Ammon's horn (tissue), 1 donor: ENCODE measurements around the gene SYTL2.
A peak's percentile ranks its signal among the peaks of the same experiment; 100 is the strongest.
"Not testable (repeated sequence)": the region's sequence is repeated elsewhere in the genome, so short reads cannot be mapped to it uniquely, and the experiment has no call there.

ENCODE experiments used
- DNase-seq: peaks from one replicate; pipeline ENCODE4 v3.0.0-alpha.2; 2016; ENCODE audit warnings: low spot score

The SYTL2 gene

DNA sequence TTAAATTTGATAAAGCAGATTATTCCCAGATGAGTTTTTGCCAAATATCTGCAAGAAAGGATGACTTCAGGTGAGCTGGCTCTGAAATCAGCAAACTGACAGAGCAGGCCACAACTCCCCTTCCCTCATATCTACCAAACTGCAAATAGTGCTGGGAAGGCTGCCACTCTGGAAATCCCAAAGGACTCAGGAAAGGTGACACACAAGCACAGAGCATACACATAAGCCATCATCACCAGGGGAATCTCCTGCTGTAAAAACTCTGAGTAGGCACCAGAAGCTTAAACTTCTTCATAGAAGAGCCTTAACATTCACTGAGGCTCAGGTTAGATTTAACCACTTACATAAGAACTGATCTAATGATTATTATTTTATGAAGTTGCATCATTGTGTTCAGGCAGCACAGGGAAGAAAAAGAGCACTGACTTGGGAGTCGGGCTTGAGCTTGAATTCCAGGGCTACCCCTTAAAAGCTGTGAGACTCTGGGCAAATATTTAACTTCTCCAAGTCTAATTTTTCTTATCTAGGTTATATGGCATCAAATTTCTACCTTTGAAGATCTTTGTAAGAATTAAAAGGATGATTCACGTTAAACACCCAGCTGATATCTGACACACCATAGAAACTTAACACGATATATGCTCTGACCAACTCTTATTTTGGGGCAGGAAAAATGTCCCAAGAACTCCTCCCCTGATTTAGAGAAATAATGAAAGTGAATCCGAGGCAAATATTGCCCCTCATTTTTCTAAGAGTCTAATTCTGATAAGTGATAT is 15.0 kb downstream of the SYTL2 start:
- no peak for DNase-seq

- no peak for DNase-seq
Measured at GRCh38 chr11:85791409-85791990, 19.4 kb downstream of the SYTL2 start.

DNA sequence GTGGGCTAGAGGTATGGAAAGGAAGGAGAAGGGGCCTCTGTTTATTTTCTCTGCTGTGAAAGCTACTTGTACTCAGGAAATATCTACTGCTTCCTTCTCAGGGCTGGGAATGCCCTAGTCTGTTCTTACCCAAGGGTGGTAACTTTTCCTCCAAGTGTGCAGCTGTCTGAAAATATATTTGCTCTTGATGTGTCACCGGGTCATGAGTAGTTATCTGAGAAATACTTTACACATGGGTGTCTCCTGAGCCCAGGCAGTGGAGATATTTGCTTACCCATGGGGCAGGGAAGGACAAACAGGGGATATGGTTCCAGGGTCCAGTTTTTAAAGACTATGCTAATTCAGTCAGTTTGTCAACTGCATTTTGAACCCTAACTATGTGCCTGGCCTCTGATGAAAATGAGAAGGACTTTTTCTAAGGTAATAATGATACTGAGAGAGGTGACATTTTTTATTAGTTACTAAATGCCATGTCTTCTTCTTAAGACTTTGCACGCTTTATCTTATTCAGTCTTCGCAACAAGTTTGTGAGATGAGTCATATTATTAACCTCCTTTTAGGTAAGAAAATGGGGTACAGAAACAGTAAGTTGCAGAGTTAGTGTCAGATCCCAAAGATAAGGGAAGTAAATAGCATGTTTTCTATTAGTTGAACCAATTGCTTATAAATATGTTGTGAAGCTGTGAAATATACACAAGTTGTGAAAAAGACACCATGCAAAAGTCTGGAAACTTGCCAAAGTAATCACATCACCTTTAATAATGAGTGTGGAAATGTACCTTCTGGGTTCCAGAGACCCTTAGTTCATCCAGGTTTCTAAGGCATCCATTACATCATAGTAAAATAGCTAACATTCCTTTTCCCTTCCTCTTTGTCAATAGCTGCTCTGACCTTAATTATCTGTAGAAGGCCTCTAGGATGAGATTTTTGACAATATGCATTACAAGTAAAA is 22.9 kb downstream of the SYTL2 start:
- no peak for DNase-seq

- DNase-seq = no peak
Measured at GRCh38 chr11:85787168-85787567, 23.8 kb downstream of the SYTL2 start.

DNA sequence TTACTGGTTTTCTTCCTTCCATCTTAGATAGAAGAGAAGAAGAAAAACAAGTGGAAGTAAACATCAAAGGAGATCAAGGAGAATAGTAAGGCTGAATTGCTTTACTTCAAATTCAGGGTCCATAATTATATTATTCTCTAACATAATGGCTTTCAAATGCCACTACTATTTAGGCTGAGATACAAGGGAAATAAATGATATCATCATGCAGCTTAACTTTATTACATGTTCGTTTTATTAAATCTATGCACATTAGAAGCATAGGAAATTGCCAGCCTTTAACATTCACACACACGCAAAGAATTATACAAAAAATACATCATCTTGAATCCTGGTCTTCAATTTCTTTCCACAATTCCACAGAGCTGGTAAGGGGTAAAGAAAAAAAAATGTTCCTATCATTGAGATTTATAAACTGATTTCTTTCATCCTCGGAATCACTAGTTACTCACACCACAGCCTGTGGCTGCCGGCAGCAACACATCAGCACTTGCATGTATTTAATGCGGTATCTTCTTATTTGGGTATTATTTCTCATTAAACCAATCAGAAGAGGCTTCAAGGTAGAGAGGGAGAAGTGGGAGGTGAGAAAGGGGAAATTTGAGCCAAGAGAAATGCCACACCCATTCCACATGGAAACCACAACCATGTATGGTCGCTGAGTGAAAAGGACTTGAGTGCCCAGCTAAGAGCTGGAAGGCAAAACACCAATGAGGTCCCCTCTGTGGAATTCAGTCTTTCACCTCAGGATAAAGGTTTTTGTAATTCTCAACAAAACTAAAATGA is 26.3 kb downstream of the SYTL2 start:
- DNase-seq = no peak

- DNase-seq = no peak
Measured at GRCh38 chr11:85783758-85784157, 27.2 kb downstream of the SYTL2 start.

DNA sequence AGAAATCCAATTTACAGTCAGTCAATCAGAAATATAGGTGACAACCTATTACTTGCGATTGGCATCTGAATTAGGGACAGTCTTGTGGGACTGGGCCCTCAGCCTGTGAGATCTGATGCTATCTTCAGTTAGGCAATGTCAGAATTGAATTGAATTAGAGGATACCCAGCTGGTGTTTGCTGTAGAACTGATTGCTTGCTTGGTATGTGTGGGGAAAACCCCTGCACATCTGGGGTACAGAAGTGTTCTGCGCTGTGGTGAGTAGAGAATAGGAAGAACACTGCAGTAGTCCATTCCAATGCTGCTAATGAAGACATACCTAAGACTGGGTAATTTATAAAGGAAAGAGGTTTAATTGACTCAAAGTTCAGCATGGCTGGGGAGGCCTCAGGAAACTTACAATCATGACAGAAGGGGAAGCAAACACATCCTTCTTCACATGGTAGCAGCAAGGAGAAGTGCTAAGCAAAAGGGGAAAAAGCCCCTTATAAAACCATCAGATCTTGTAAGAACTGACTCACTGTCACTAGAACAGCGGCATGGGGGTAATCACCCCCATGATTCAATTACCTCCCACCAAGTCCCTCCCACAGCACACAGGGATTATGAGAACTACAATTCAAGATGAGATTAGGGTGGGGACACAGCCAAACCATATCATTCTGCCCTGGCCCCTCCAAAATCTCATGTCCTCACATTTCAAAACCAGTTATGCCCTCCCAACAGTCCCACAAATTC is 30.0 kb downstream of the SYTL2 start:
- DNase-seq = not testable (repeated sequence)

- DNase-seq = no peak
Measured at GRCh38 chr11:85779956-85780640, 30.8 kb downstream of the SYTL2 start.

DNA sequence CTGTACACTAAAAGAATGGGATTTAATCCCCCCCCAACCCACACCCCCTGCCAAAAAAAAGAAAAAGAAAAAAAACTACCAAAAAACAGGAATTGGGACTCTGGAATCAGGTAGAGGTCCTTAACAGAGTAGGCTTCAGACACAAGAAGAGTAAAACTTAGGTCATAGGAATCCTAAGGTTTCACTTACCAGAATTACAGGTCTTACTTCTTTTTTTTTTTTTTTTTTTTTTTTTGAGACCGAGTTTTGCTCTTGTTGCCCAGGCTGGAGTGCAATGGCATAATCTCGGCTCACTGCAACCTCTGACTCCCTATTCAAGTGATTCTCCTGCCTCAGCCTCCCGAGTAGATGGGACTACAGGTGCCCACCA is 33.4 kb downstream of the SYTL2 start:
- DNase-seq = not testable (repeated sequence)

- peak; percentile 68 for DNase-seq
Measured at GRCh38 chr11:85776951-85777602, 33.9 kb downstream of the SYTL2 start.

- no peak for DNase-seq
Measured at GRCh38 chr11:85774256-85775101, 36.5 kb downstream of the SYTL2 start.

DNA sequence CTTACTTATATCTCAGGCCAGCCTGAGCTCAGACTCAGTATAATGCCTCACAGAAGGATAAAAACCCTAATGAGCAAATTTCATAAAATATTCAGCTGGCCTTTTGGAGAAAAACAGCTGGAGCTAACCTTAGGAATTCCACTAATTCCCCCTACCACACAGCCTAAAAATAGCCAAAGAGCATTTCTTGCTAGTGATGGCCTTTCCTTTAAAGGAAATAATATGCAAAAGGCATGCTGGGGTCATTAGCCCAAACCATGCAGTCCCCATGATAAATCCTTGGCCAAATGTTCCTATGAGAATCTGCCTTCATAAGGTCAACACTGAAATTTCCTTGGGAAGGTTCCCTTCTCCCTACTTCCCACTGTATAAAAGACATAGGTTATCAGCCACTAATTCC is 38.2 kb downstream of the SYTL2 start:
- no peak for DNase-seq

DNA sequence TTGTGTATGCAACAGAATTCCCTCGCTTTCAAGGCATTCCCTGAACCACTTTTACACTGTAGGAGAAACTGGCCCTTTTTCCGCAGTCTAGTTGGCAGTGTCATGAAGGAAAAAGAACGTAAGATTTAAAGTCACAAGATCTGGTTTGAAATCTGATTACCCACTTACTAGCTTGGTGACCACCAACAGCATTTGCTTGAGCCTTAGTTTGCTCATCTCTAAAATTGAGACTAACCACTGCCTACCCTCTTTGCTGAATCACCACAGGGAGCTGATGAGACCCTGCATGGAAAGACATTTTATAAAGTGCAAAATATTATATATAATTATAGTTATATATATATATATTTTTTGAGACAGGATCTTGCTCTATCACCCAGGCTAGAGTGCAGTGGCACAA is 39.4 kb downstream of the SYTL2 start:
- DNase-seq = no peak

- no peak for DNase-seq
Measured at GRCh38 chr11:85769771-85770170, 41.2 kb downstream of the SYTL2 start.

GRCh38 chr11:85768473-85769146 is 42.3 kb downstream of the SYTL2 start:
- no peak for DNase-seq

DNA sequence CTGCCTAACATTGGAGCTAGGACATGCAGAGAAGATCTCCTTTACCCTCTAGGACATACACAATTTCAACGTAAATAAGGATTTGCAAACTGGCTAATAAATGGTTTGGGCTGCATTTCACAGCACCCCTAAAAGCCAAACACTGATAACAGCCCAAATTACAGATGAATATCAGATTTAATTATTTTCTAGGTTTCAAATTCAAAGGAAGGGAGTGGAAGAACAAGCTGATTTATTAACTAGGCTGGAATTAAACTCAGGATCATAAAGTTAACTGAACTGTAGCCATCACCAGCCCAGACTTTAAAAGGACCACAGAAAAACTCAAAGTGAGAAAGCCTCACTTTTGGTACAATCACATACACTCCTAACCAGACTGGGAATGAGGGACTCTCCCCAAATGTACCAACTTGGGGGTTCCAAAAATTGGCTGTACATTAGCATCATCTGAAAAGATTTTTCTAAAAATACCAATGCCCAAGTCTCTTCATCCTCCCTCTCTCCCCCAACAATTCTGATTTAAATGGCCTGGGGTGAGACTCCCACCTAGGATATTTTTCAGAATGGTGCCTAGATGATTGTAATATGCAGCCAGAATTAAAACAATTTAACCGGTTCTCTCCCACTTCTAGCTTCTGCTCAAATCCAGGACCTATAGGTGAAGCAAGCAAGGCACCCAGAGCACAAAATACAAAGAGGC is 43.5 kb downstream of the SYTL2 start:
- no peak for DNase-seq

DNA sequence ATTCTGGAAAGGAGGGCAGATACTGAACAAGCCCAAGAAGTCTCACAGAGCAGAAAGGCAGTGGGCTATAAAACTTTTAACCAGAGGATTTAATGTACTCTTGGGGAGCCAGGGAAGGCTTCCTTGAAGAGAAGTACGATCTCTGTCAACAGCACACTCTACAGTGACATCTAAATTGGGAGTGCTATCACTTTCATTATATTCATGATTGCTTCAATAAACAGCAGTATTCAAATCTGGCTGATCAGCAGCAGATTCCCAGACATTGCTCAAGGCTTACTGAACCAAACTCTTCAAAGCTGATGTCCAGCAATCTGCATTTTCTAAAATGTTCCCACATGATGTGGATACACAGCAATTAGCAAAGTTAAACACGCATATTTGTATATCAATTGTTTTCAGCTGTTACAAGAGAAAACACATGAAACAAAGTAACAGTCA is 44.2 kb downstream of the SYTL2 start:
- no peak for DNase-seq

DNA sequence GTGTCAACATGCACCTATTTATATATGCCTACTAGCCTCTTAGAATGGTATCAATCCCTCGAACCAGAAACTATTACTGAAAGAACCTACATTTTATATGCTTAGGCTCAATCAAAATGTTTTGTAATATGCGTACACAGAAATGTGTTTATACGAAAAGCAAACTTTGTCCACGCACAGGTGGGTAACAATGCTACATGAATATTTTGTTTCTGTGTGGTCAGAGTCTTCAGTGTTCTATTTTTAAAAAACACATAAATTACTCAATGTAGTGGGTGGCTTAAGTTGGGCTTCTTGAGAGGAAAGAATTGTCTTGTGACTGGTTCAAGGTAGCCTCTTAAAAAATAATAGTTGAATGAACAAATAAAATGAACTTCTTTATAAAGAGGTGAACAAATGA is 46.1 kb downstream of the SYTL2 start:
- no peak for DNase-seq
